Measurements from ENCODE around the gene GRB2. TPM values are rescaled to one million over a fixed set of nuclear protein-coding genes. Genes with fewer than 3 reads are reported as not detected.

The GRB2 gene
- total and polyA plus RNA-seq, 2 experiments from 2014 or later, result 65.0 to 96.6 TPM

DNA sequence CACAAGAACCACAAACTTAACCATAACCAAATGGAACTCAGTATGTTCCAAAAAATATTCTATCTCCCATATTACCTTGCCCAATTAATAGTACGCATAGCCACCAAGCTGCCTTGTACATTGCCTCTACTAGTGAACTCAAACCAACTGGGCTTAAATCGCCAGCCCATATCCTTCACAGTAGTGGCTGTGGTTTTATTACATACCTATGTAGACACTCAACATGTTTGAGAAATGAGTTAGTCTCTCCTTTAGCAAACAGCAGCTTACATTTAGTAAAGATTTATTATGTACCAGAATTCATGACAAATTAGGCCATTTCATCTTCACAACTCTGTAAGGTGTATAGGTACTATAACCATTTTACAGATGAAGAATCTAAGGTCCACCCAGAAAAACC, 41.4 kb downstream of the GRB2 start:
- H2AFZ ChIP-seq, result no peak overlapping the region
- H4K20me1 ChIP-seq (ENCODE audit: insufficient read depth), result peaks cover 64% of the 10 kb centered on the region
- in situ Hi-C loops (cut with MboI), result no loop called here
- 63 to 69% methylated on average over 2 of the region's 2 CpGs for WGBS, 2 experiments (ENCODE audit: low coverage in 1 of 2, low lambda C conversion rate in 2 of 2, missing lambda C conversion rate in 2 of 2)
- no peak overlapping the region for H3K4me3 ChIP-seq
- H3K4me2 ChIP-seq (ENCODE audit: unreplicated experiment), result peak overlapping the region; percentile 5
- peaks cover 16% of the 10 kb centered on the region for H3F3A ChIP-seq (ENCODE audit: insufficient read depth)
- H3K9ac ChIP-seq, result no peak overlapping the region
- H3K36me3 ChIP-seq (ENCODE audit: low read depth), result no peaks in the 10 kb centered on the region
- H3K9me2 ChIP-seq (ENCODE audit: insufficient read depth), result no peaks in the 10 kb centered on the region
- no peaks in the 10 kb centered on the region for H3K9me3 ChIP-seq (ENCODE audit: low read depth)
- peaks cover 13% of the 10 kb centered on the region for H3K4me1 ChIP-seq (ENCODE audit: insufficient read depth)
- TF ChIP-seq EZH2phosphoT487 (IDR thresholded peaks at IDR 0.05; ENCODE audit: insufficient read depth, low read depth) (no peak), EZH2 (IDR thresholded peaks at IDR 0.05; ENCODE audit: insufficient read depth, poor library complexity, severe bottlenecking) (no peak)
- peaks cover 99% of the 10 kb centered on the region for H3K79me2 ChIP-seq (ENCODE audit: insufficient read depth)
- no peaks in the 10 kb centered on the region for H3K27me3 ChIP-seq (replicated peaks; ENCODE audit: insufficient read depth)
- DNase-seq, result peak; percentile 87
- H3K27ac ChIP-seq, result no peak overlapping the region

DNA sequence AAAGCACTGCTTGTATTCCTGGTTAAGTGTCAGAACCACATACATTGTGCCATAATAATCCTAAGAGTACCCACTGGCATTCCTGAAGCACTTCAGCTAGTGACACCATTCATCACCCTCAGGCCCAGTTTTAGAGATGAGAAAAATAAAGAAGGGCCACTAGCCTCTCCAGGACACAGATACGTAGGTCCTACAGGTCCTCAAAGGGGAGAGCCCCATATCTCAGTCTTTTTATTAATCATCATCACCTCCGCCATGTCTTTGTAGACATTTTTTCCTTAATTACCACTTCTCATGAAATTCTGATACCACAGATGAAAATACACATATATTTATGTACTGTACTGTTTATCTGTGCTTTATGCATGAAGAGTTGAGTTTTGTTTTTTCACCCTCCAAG, 43.5 kb downstream of the GRB2 start:
- no peak overlapping the region for H3K9ac ChIP-seq
- no peaks in the 10 kb centered on the region for H3K9me3 ChIP-seq (ENCODE audit: low read depth)
- peaks cover 9% of the 10 kb centered on the region for H3K4me1 ChIP-seq (ENCODE audit: insufficient read depth)
- H3K4me2 ChIP-seq (ENCODE audit: unreplicated experiment), result no peak overlapping the region
- H3K27me3 ChIP-seq (replicated peaks; ENCODE audit: insufficient read depth), result no peaks in the 10 kb centered on the region
- peaks cover 16% of the 10 kb centered on the region for H3F3A ChIP-seq (ENCODE audit: insufficient read depth)
- H4K20me1 ChIP-seq (ENCODE audit: insufficient read depth), result peaks cover 58% of the 10 kb centered on the region
- H3K36me3 ChIP-seq (ENCODE audit: low read depth), result no peaks in the 10 kb centered on the region
- 78% methylated on average over 2 of the region's 2 CpGs for WGBS, 2 experiments (ENCODE audit: low coverage in 1 of 2, low lambda C conversion rate in 2 of 2, missing lambda C conversion rate in 2 of 2)
- H3K4me3 ChIP-seq, result no peak overlapping the region
- H2AFZ ChIP-seq, result no peak overlapping the region
- in situ Hi-C loops (cut with MboI), result no loop called here
- no peak for TF ChIP-seq EZH2phosphoT487 (IDR thresholded peaks at IDR 0.05; ENCODE audit: insufficient read depth, low read depth)
- TF ChIP-seq EZH2 (IDR thresholded peaks at IDR 0.05; ENCODE audit: insufficient read depth, poor library complexity, severe bottlenecking), result no peak
- H3K9me2 ChIP-seq (ENCODE audit: insufficient read depth), result no peaks in the 10 kb centered on the region
- peaks cover 98% of the 10 kb centered on the region for H3K79me2 ChIP-seq (ENCODE audit: insufficient read depth)
- DNase-seq, result no peak
- H3K27ac ChIP-seq, result no peak overlapping the region

DNA sequence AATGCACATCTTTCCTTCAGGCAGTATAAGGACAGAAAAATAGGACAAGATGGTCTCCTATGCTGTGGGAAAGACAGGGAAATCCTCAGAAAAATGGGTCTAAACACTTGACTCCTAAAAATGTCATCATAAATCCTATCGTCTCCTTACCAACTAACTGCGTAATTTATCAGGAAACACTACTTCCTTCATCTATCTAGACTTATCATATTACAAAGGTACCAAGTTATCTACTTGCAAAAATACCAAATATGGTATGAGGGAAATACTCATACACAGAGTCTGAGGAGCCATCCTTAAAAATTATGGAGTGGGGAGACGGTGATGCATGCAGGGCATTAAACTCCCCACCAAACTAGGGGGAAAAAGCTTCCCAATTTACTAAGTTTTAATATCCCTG, 44.1 kb downstream of the GRB2 start:
- Histone ChIP-seq H3K4me1 (ENCODE audit: insufficient read depth) (peaks cover 9% of the 10 kb centered on the region), H3K79me2 (ENCODE audit: insufficient read depth) (peaks cover 98% of the 10 kb centered on the region), H3K9me2 (ENCODE audit: insufficient read depth) (no peaks in the 10 kb centered on the region), H3K27me3 (replicated peaks; ENCODE audit: insufficient read depth) (no peaks in the 10 kb centered on the region), H2AFZ (no peak overlapping the region), H3F3A (ENCODE audit: insufficient read depth) (peaks cover 16% of the 10 kb centered on the region), H3K27ac (no peak overlapping the region), H3K9me3 (ENCODE audit: low read depth) (no peaks in the 10 kb centered on the region), H4K20me1 (ENCODE audit: insufficient read depth) (peaks cover 58% of the 10 kb centered on the region), H3K4me2 (ENCODE audit: unreplicated experiment) (no peak overlapping the region), H3K36me3 (ENCODE audit: low read depth) (no peaks in the 10 kb centered on the region), H3K4me3 (no peak overlapping the region), H3K9ac (no peak overlapping the region)
- TF ChIP-seq EZH2 (IDR thresholded peaks at IDR 0.05; ENCODE audit: insufficient read depth, poor library complexity, severe bottlenecking) (no peak), EZH2phosphoT487 (IDR thresholded peaks at IDR 0.05; ENCODE audit: insufficient read depth, low read depth) (no peak)
- no peak for DNase-seq
- 60 to 65% methylated on average over 3 of the region's 3 CpGs for WGBS, 2 experiments (ENCODE audit: low coverage in 1 of 2, low lambda C conversion rate in 2 of 2, missing lambda C conversion rate in 2 of 2)
- in situ Hi-C loops (cut with MboI), result no loop called here

DNA sequence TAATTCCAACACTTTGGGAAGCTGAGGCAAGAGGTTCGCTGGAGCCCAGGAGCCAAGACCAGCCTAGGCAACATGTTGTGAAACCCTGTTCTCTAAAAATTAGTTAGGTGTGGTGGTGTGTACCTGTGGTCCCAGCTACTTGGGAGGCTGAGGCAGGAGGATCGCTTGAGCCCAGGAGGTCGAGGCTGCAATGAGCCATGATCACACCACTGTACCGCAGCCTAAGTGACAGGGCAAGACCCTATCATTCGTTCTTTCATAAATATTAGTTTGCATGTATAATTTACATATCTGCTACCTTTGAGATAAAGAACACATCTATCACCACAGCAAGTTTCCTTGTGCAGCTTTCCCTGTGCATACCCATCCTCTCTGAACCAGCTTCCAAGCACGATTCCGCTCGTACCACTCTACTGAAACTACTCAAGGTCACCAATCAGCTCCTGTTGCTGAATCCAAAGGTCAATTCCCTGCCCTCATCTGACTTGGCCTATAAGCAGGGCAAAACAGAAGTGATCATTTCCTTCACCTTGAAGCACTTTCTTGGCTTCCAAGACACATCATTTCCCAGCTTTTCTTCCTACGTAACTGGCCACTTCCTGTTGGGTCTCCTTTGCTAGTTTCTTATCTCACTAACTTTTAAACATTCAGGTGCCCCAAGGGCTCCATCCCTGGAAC, 49.1 kb downstream of the GRB2 start:
- Histone ChIP-seq H3K4me3 (no peak overlapping the region), H3K4me2 (ENCODE audit: unreplicated experiment) (no peak overlapping the region), H3F3A (ENCODE audit: insufficient read depth) (no peaks in the 10 kb centered on the region), H2AFZ (no peak overlapping the region), H3K9ac (no peak overlapping the region), H3K4me1 (ENCODE audit: insufficient read depth) (no peaks in the 10 kb centered on the region), H3K9me2 (ENCODE audit: insufficient read depth) (no peaks in the 10 kb centered on the region), H3K9me3 (ENCODE audit: low read depth) (no peaks in the 10 kb centered on the region), H3K36me3 (ENCODE audit: low read depth) (no peaks in the 10 kb centered on the region), H4K20me1 (ENCODE audit: insufficient read depth) (peaks cover 19% of the 10 kb centered on the region; the same call in 1 of the 2 replicates), H3K27ac (no peak overlapping the region), H3K27me3 (replicated peaks; ENCODE audit: insufficient read depth) (no peaks in the 10 kb centered on the region), H3K79me2 (ENCODE audit: insufficient read depth) (peaks cover 96% of the 10 kb centered on the region)
- 85 to 87% methylated on average over 9 of the region's 9 CpGs for whole genome bisulfite sequencing, 2 experiments (ENCODE audit: low coverage in 1 of 2, low lambda C conversion rate in 2 of 2, missing lambda C conversion rate in 2 of 2)
- TF ChIP-seq EZH2 (IDR thresholded peaks at IDR 0.05; ENCODE audit: insufficient read depth, poor library complexity, severe bottlenecking), result no peak
- no peak for TF ChIP-seq EZH2phosphoT487 (IDR thresholded peaks at IDR 0.05; ENCODE audit: insufficient read depth, low read depth)
- in situ Hi-C loops (cut with MboI), result no loop called here
- no peak for DNase-seq

All from GM23248 (cell line).